Upper lobe of left lung (tissue), 6 donors: ENCODE measurements around the gene COA8. TPM values are rescaled to one million over a fixed set of nuclear protein-coding genes. Genes with fewer than 3 reads are reported as not detected.
A peak's percentile ranks its signal among the peaks of the same experiment; 100 is the strongest.

Experiments
- ATAC-seq, 2 donors: fragments of 200-7000 bp; cut with Tn5 transposase; one replicate each; pipeline ENCODE4 v1.9.1; 2022; ENCODE audit warnings: mild to moderate bottlenecking in 2 of 2, moderate library complexity in 2 of 2; ENCODE audit not compliant: low FRiP score in 2 of 2
- DNase-seq, 2 donors: peaks; one replicate each; pipeline ENCODE4 v3.0.0-alpha.2; 2019 to 2020
- H3K27ac ChIP-seq, 4 donors: fragments of 200-600 bp; sonication (generic); one replicate each; pipeline ENCODE4 v1.5.1; 2016 to 2019
- H3K27me3 ChIP-seq, 4 donors: fragments of 200-600 bp; sonication (generic); one replicate each; pipeline ENCODE4 v1.5.1; 2017 to 2019
- H3K36me3 ChIP-seq, 4 donors: fragments of 200-600 bp; sonication (generic); one replicate each; pipeline ENCODE4 v1.5.1; 2016 to 2019
- H3K4me1 ChIP-seq, 4 donors: fragments of 200-600 bp; sonication (generic); one replicate each; pipeline ENCODE4 v1.5.1; 2018 to 2019
- H3K4me3 ChIP-seq, 4 donors: fragments of 200-600 bp; sonication (generic); one replicate each; pipeline ENCODE4 v1.5.1; 2017 to 2019; ENCODE audit warnings: mild to moderate bottlenecking in 2 of 4, moderate library complexity in 1 of 4
- H3K9me3 ChIP-seq, 4 donors: fragments of 200-600 bp; sonication (generic); one replicate each; pipeline ENCODE4 v1.5.1; 2018 to 2019
- CTCF ChIP-seq, 6 experiments: fragments of 450-650 bp in 4 of 6; fragments of 200-600 bp in 2 of 6; sonication (generic) in 2 of 6; IDR thresholded peaks; one replicate each; pipeline ENCODE4 v1.5.1; 2016 to 2019; ENCODE audit warnings: antibody characterized with exemption in 6 of 6
- EP300 ChIP-seq, 4 donors: sonication (generic); formaldehyde crosslinking; IDR thresholded peaks; one replicate each; pipeline ENCODE4 v1.5.1; 2017; ENCODE audit warnings: antibody characterized with exemption in 4 of 4, control low read depth in 2 of 4
- POLR2A ChIP-seq, 4 donors: fragments of 450-650 bp; IDR thresholded peaks; one replicate each; pipeline ENCODE4 v1.5.1; 2016 to 2017; ENCODE audit warnings: antibody characterized with exemption in 4 of 4, mild to moderate bottlenecking in 2 of 4
- POLR2AphosphoS5 ChIP-seq, 2 donors: sonication (generic); formaldehyde crosslinking; IDR thresholded peaks; one replicate each; pipeline ENCODE4 v1.5.1; 2017; ENCODE audit warnings: antibody characterized with exemption in 2 of 2
- WGBS, 2 donors: methylation state at CpG; one replicate each; pipeline ENCODE4 v1.1.5; 2017 to 2018; 5-methylcytosine and 5-hydroxymethylcytosine counted together
- total RNA-seq, 6 donors: library from RNA; depleted of rRNA in 4 of 6; stranded (reverse); fragments of >200 nt in 4 of 6; gene quantifications; one replicate each; pipeline versions ENCODE4 v1.1.0 to v1.2.1, GENCODE V29; 2016 to 2021
- donor health status: DM: no; HTN: no; CAD: no; lungs with moderate emphysema.
- donor health status: DM: no; HTN: yes; CAD: no; lungs with severe emphysema.

The COA8 gene
- total RNA-seq, 6 donors from 2014 or later: 12.6 to 38.3 (median 28.6) TPM

- H3K36me3 ChIP-seq: no peaks in the 10 kb centered on the region
- 91 to 92% methylated on average over 10 of the region's 10 CpGs for WGBS, 2 donors
- no peaks in the 10 kb centered on the region for H3K9me3 ChIP-seq
- H3K27ac ChIP-seq: no peak overlapping the region
- H3K27me3 ChIP-seq: no peaks in the 10 kb centered on the region
- DNase-seq: no peak
- peak in 1 of 2 donors; percentile 94 for ATAC-seq
- no peak for TF ChIP-seq EP300 (IDR thresholded peaks at IDR 0.05)
- no peak for TF ChIP-seq POLR2A (IDR thresholded peaks at IDR 0.05)
- TF ChIP-seq POLR2AphosphoS5 (IDR thresholded peaks at IDR 0.05): no peak
- TF ChIP-seq CTCF (IDR thresholded peaks at IDR 0.05): no peak
- peaks cover 0 to 11% (median 6%) of the 10 kb centered on the region in 4 donors for H3K4me1 ChIP-seq
- H3K4me3 ChIP-seq: no peak overlapping the region
Measured at GRCh38 chr14:103597623-103598377, 35.0 kb downstream of the COA8 start.

- Histone ChIP-seq H3K27me3 (no peaks in the 10 kb centered on the region), H3K4me3 (no peak overlapping the region), H3K27ac (no peak overlapping the region), H3K36me3 (no peaks in the 10 kb centered on the region), H3K4me1 (no peaks in the 10 kb centered on the region), H3K9me3 (no peaks in the 10 kb centered on the region)
- no peak for ATAC-seq
- TF ChIP-seq EP300 (IDR thresholded peaks at IDR 0.05) (no peak), CTCF (IDR thresholded peaks at IDR 0.05) (no peak), POLR2A (IDR thresholded peaks at IDR 0.05) (no peak), POLR2AphosphoS5 (IDR thresholded peaks at IDR 0.05) (no peak)
- 94 to 95% methylated on average over 5 of the region's 5 CpGs for WGBS, 2 donors
- no peak for DNase-seq
Measured at GRCh38 chr14:103600503-103600902, 37.7 kb downstream of the COA8 start.

- no peak for ATAC-seq
- peaks cover 14 to 20% (median 20%) of the 10 kb centered on the region in 4 donors for H3K4me1 ChIP-seq
- H3K27me3 ChIP-seq: peaks cover 0 to 8% (median 0%) of the 10 kb centered on the region in 4 donors
- no peak overlapping the region for H3K4me3 ChIP-seq
- no peaks in the 10 kb centered on the region for H3K36me3 ChIP-seq
- TF ChIP-seq CTCF (IDR thresholded peaks at IDR 0.05) (no peak), POLR2A (IDR thresholded peaks at IDR 0.05) (no peak), EP300 (IDR thresholded peaks at IDR 0.05) (no peak), POLR2AphosphoS5 (IDR thresholded peaks at IDR 0.05) (no peak)
- H3K9me3 ChIP-seq: no peaks in the 10 kb centered on the region
- no peak overlapping the region for H3K27ac ChIP-seq
- 89 to 92% methylated on average over 5 of the region's 5 CpGs for WGBS, 2 donors
- DNase-seq: no peak
Measured at GRCh38 chr14:103604620-103605019, 41.9 kb downstream of the COA8 start.

GRCh38 chr14:103606963-103607668 lies 44.4 kb downstream of the COA8 start:
- DNase-seq (peak in 1 of 2 donors; percentile 69), ATAC-seq (peak; percentile 72 to 96)
- 4 to 17% methylated on average over 5 to 25 of the region's 25 CpGs for WGBS, 2 donors
- TF ChIP-seq EP300 (IDR thresholded peaks at IDR 0.05) (peak in 1 of 4 donors; percentile 81), POLR2A (IDR thresholded peaks at IDR 0.05) (no peak), CTCF (IDR thresholded peaks at IDR 0.05) (peak in 3 of 6 experiments; percentile 7 to 30 (median 29)), POLR2AphosphoS5 (IDR thresholded peaks at IDR 0.05) (peak; percentile 93)
- H3K36me3 ChIP-seq: no peaks in the 10 kb centered on the region
- peak overlapping the region in 1 of 4 donors; percentile 25 for H3K27ac ChIP-seq
- peak overlapping the region in 3 of 4 donors; percentile 3 to 36 (median 30) for H3K4me3 ChIP-seq
- peaks cover 6 to 9% (median 8%) of the 10 kb centered on the region in 4 donors for H3K9me3 ChIP-seq
- peaks cover 14 to 20% (median 20%) of the 10 kb centered on the region in 4 donors for H3K4me1 ChIP-seq
- peaks cover 0 to 8% (median 0%) of the 10 kb centered on the region in 4 donors for H3K27me3 ChIP-seq
